Endothelial cell of umbilical vein (primary cell): ENCODE measurements around the gene OR51E2. TPM values are rescaled to one million over a fixed set of nuclear protein-coding genes. Genes with fewer than 3 reads are reported as not detected.

Experiments used
- BruUV-seq: library from RNA; stranded (reverse); fragments of 400-500 nt; replicated peaks from 2 replicates; lab custom pipeline; 2021; lab: Mats Ljungman, UMichigan
- CTCF ChIA-PET: fragments of 300-600, 350-600 bp; sonication (Branson Sonifier 250); formaldehyde crosslinking; loops from one replicate; lab custom pipeline; 2021; ENCODE audit warnings: antibody characterized with exemption, inconsistent platforms; lab: Charles Lee
- POLR2A ChIA-PET: fragments of 300-600, 350-600 bp; sonication (Branson Sonifier 250); formaldehyde crosslinking; loops from one replicate; lab custom pipeline; 2021; ENCODE audit warnings: antibody characterized with exemption, inconsistent platforms; lab: Charles Lee
- DNase-seq: peaks from one replicate; pipeline ENCODE4 v3.0.0-alpha.2; 2011; ENCODE audit warnings: low read depth, low spot score
- FAIRE-seq: peaks from 2 replicates; lab custom pipeline; 2011; peaks lifted over from hg19 to GRCh38; lab: Jason Lieb, UNC
- H2AFZ ChIP-seq: 2 replicates; pipeline ENCODE4 v1.6.0; 2012; ENCODE audit warnings: low read depth, low read length, control low read depth, inconsistent platforms
- H3K27ac ChIP-seq: 2 replicates; pipeline ENCODE4 v1.5.1; 2011; ENCODE audit warnings: low read depth, mild to moderate bottlenecking, control low read depth, low read length, moderate library complexity; ENCODE audit not compliant: insufficient read depth
- H3K27me3 ChIP-seq, 2 experiments: 2 replicates each; pipeline versions ENCODE4 v1.6.0 to v1.6.1; 2011; ENCODE audit warnings: low read length in 2 of 2, mixed read lengths in 1 of 2; ENCODE audit not compliant: control insufficient read depth in 2 of 2, insufficient read depth in 2 of 2
- H3K36me3 ChIP-seq, 2 experiments: 2 replicates in 1 of 2; 3 replicates in 1 of 2; pipeline ENCODE4 v1.5.1; 2011; ENCODE audit warnings: low read length in 2 of 2, mild to moderate bottlenecking in 1 of 2, moderate library complexity in 1 of 2; ENCODE audit not compliant: control insufficient read depth in 2 of 2, insufficient read depth in 2 of 2; ENCODE audit errors: extremely low read depth in 1 of 2
- H3K4me1 ChIP-seq: 3 replicates; pipeline ENCODE4 v1.5.1; 2011; ENCODE audit warnings: mild to moderate bottlenecking, low read length; ENCODE audit not compliant: control insufficient read depth, insufficient read depth; ENCODE audit errors: extremely low read depth
- H3K4me2 ChIP-seq: 2 replicates; pipeline ENCODE4 v1.6.1; 2011; ENCODE audit warnings: low read length, control low read depth, mixed read lengths; ENCODE audit not compliant: insufficient read depth
- H3K4me3 ChIP-seq, 3 experiments: fragments of 200-600 bp in 1 of 3; sonication (generic), shearing (Covaris generic) in 1 of 3; replicated peaks in 1 of 3; 2 replicates each; pipeline ENCODE4 v1.5.1; 2011 to 2016; ENCODE audit warnings: control low read depth in 3 of 3, low read length in 3 of 3, mild to moderate bottlenecking in 2 of 3, inconsistent platforms in 1 of 3, low read depth in 1 of 3, moderate library complexity in 1 of 3; ENCODE audit not compliant: insufficient read depth in 1 of 3
- H3K79me2 ChIP-seq: 2 replicates; pipeline ENCODE4 v1.6.0; 2012; ENCODE audit warnings: low read length, inconsistent platforms; ENCODE audit not compliant: control insufficient read depth, insufficient read depth
- H3K9ac ChIP-seq: replicated peaks from 2 replicates; pipeline ENCODE3; 2011; ENCODE audit warnings: low read length, control low read depth; ENCODE audit not compliant: insufficient read depth; ENCODE audit errors: extremely low read depth
- H3K9me1 ChIP-seq: replicated peaks from 3 replicates; pipeline ENCODE4 v1.6.0; 2011; ENCODE audit warnings: mild to moderate bottlenecking, low read length; ENCODE audit not compliant: control insufficient read depth, insufficient read depth; ENCODE audit errors: extremely low read depth
- H3K9me3 ChIP-seq: replicated peaks from 2 replicates; pipeline ENCODE4 v1.5.1; 2012; ENCODE audit warnings: low read length, inconsistent platforms; ENCODE audit not compliant: control insufficient read depth, insufficient read depth
- H4K20me1 ChIP-seq: replicated peaks from 2 replicates; pipeline ENCODE3; 2011; ENCODE audit warnings: mild to moderate bottlenecking, low read length; ENCODE audit not compliant: control insufficient read depth, insufficient read depth; ENCODE audit errors: extremely low read depth
- EZH2 ChIP-seq: IDR thresholded peaks from 2 replicates; pipeline ENCODE4 v1.6.1; 2012; ENCODE audit warnings: borderline replicate concordance, low read depth, mild to moderate bottlenecking, moderate library complexity, low read length, inconsistent platforms; ENCODE audit not compliant: severe bottlenecking
- FOS ChIP-seq: IDR thresholded peaks from 2 replicates; pipeline ENCODE4 v1.6.1; 2011; ENCODE audit warnings: mild to moderate bottlenecking, low read length, moderate library complexity, borderline replicate concordance; ENCODE audit not compliant: insufficient read depth
- GATA2 ChIP-seq: IDR thresholded peaks from 2 replicates; pipeline ENCODE4 v1.7.0; 2011; ENCODE audit warnings: low read depth, mild to moderate bottlenecking, moderate library complexity, mixed read lengths, low read length; ENCODE audit not compliant: insufficient read length, insufficient read depth
- POLR2A ChIP-seq: IDR thresholded peaks from 2 replicates; pipeline ENCODE4 v1.6.1; 2012; ENCODE audit warnings: low read depth, mild to moderate bottlenecking, control low read depth, low read length
- POLR2AphosphoS5 ChIP-seq: IDR thresholded peaks from 2 replicates; pipeline ENCODE4 v1.6.1; 2012; ENCODE audit warnings: low read depth, mild to moderate bottlenecking, control low read depth, low read length, moderate library complexity; ENCODE audit not compliant: insufficient read depth
- dilution Hi-C: fragments of 300-500 bp; cut with MboI; formaldehyde crosslinking; loops from one replicate; pipeline ENCODE4 v1.15.0; 2019; ENCODE audit warnings: low sequenced_read_pairs; ENCODE audit not compliant: extremely low pct_ligation_motif_present
- intact Hi-C: fragments of 100-400 bp; cut with micrococcal nuclease; formaldehyde crosslinking; loops from one replicate; pipeline ENCODE4 v1.10.0; 2022
- polyA plus RNA-seq, 4 experiments: library from polyadenylated mRNA; depleted of rRNA in 3 of 4; stranded (reverse) in 3 of 4; unstranded in 1 of 4; fragments of >200 nt; gene quantifications; 2 replicates each; pipeline versions ENCODE4 v1.2.1 to v1.2.3, GENCODE V29; 2011 to 2012; ENCODE audit warnings: missing spikeins in 1 of 4
- total RNA-seq: library from RNA; stranded (reverse); gene quantifications from 2 replicates; pipeline ENCODE4 v1.2.3, GENCODE V29; 2021
- TF ChIP-seq, protein P1 (sequence below), 2 donors: IDR thresholded peaks; 1 replicate in 1 of 2; 2 replicates in 1 of 2; pipeline ENCODE4 v1.5.1; 2011; ENCODE audit warnings: low read length in 2 of 2, mild to moderate bottlenecking in 2 of 2, moderate library complexity in 2 of 2, control low read depth in 1 of 2, inconsistent platforms in 1 of 2, low read depth in 1 of 2; ENCODE audit not compliant: insufficient read depth in 1 of 2; ENCODE audit errors: extremely low read depth in 1 of 2
- TF ChIP-seq, protein P2 (sequence below): IDR thresholded peaks from 2 replicates; pipeline ENCODE4 v1.6.1; 2011; ENCODE audit not compliant: insufficient read depth, insufficient read length

The OR51E2 gene
- total and polyA plus RNA-seq, 2 donors (not counting 3 experiments of a cell fraction or from before 2014, with no cell fraction given), result not detected

DNA sequence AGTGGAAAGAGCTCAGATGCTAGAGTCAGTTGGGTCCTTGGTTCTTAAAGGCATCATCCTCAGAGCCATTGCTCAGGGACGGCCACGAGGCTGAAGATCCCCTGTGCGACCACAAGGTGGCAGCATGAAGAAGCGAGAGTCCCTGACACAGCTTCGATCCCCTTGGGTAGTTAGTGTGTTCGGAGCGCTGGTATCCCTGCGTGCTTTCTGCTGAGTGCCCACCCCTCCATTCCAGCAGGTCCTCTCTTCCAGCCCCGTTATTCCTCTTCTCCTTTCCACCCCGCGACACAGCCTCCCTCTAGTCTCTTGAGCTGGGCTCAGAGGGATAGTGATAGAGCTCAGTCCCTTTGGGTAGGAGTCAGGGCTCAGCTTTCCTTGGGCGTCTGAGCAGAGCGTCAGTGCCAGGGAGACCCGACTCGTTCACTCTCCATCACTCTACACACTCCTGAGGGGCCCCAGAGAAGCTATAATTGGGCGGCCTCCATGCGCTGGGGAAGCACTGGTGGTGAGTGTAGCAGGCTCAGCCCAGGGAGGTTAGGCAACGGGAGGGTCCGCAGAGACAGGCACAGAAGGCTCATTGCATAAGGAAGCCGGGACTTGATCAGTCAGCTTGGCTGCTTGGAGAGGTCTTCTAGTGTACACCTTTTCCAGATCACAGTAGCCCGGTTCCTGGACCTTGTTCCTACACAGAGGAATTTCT, 60.5 kb downstream of the OR51E2 start, which contains the start of gene OR51D1:
TSS of gene OR51D1 (plus strand) at position 516 of the 700 bp plus-strand sequence. CDS start 2,314 bp downstream, outside the sequence.
- no peaks in the 10 kb centered on the region for H3K79me2 ChIP-seq
- no peaks in the 10 kb centered on the region for H3K36me3 ChIP-seq
- no peak within 1 kb of the TSS for H3K4me2 ChIP-seq
- peaks cover 0 to 1% of the 10 kb centered on the region in 2 experiments for H3K27me3 ChIP-seq
- DNase-seq (peak; percentile 66), FAIRE-seq (peak; percentile 84)
- dilution Hi-C loops, result no loop called here
- H3K27ac ChIP-seq, result no peak within 1 kb of the TSS
- no peaks in the 10 kb centered on the region for H3K9me3 ChIP-seq
- H3K4me3 ChIP-seq, result no peak within 1 kb of the TSS
- TF ChIP-seq GATA2, result no peak
- TF ChIP-seq EZH2, result no peak
- TF ChIP-seq POLR2AphosphoS5, result no peak
- TF ChIP-seq, protein P1, sequence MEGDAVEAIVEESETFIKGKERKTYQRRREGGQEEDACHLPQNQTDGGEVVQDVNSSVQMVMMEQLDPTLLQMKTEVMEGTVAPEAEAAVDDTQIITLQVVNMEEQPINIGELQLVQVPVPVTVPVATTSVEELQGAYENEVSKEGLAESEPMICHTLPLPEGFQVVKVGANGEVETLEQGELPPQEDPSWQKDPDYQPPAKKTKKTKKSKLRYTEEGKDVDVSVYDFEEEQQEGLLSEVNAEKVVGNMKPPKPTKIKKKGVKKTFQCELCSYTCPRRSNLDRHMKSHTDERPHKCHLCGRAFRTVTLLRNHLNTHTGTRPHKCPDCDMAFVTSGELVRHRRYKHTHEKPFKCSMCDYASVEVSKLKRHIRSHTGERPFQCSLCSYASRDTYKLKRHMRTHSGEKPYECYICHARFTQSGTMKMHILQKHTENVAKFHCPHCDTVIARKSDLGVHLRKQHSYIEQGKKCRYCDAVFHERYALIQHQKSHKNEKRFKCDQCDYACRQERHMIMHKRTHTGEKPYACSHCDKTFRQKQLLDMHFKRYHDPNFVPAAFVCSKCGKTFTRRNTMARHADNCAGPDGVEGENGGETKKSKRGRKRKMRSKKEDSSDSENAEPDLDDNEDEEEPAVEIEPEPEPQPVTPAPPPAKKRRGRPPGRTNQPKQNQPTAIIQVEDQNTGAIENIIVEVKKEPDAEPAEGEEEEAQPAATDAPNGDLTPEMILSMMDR (IDR thresholded peaks at IDR 0.05; ENCODE audit: extremely low read depth in 1 of 2, insufficient read depth in 1 of 2, low read depth in 1 of 2, low read length in 2 of 2), result peak; percentile 82 to 93
- TF ChIP-seq POLR2A, result no peak
- TF ChIP-seq FOS, result no peak
- TF ChIP-seq, protein P2, sequence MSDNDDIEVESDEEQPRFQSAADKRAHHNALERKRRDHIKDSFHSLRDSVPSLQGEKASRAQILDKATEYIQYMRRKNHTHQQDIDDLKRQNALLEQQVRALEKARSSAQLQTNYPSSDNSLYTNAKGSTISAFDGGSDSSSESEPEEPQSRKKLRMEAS, result no peak
- peak within 1 kb of the TSS; percentile 13 for H2AFZ ChIP-seq
- CTCF ChIA-PET, result interaction anchor here (0.7 to 3.1 kb wide), 32 partner anchors 10 to 1676 kb away, joined by 3 to 54 read pairs (median 4); partner anchors contain the start of genes OR52N2 and TRIM68
- no peaks in the 10 kb centered on the region for H3K4me1 ChIP-seq
- H3K9ac ChIP-seq, result no peak within 1 kb of the TSS
- intact Hi-C loops, result loop anchor here (1.0 kb wide), 5 partner anchors 367 to 1171 kb away; partner anchors contain the start of gene OR52N2
- POLR2A ChIA-PET, result no interaction called here
- BruUV-seq, result no TSS peak
- no peaks in the 10 kb centered on the region for H4K20me1 ChIP-seq
- H3K9me1 ChIP-seq, result no peaks in the 10 kb centered on the region
